Common myeloid progenitor, CD34-positive (primary cell): ENCODE measurements around the gene AUTS2.

ENCODE experiments used
- CTCF ChIA-PET: fragments of 350-600 bp; sonication (Branson Sonifier 250); formaldehyde crosslinking; loops from one replicate; lab custom pipeline; 2021; ENCODE audit warnings: antibody characterized with exemption; lab: Charles Lee
- POLR2A ChIA-PET: fragments of 350-600 bp; sonication (Branson Sonifier 250); formaldehyde crosslinking; loops from one replicate; lab custom pipeline; 2021; ENCODE audit warnings: antibody characterized with exemption; lab: Charles Lee
- DNase-seq, 3 donors: peaks; one replicate each; pipeline versions ENCODE4 v3.0.0 to v3.0.0-alpha.2; 2013
- H3K27ac ChIP-seq, 2 experiments: 1 replicate in 1 of 2; 2 replicates in 1 of 2; pipeline ENCODE4 v1.7.0; 2013; ENCODE audit warnings: inconsistent platforms in 2 of 2, low read length in 2 of 2, mild to moderate bottlenecking in 2 of 2, low read depth in 1 of 2, moderate library complexity in 1 of 2; ENCODE audit not compliant: severe bottlenecking in 2 of 2, insufficient read depth in 1 of 2, poor library complexity in 1 of 2
- H3K27me3 ChIP-seq, 5 experiments: replicated peaks in 2 of 5; 1 replicate in 3 of 5; 2 replicates in 2 of 5; pipeline versions ENCODE4 v1.6.1 to v1.7.0; 2013; ENCODE audit warnings: low read length in 4 of 5, mild to moderate bottlenecking in 2 of 5, moderate library complexity in 2 of 5, inconsistent platforms in 1 of 5; ENCODE audit not compliant: insufficient read depth in 5 of 5, control insufficient read depth in 4 of 5
- H3K36me3 ChIP-seq, 4 experiments: 1 replicate in 2 of 4; 2 replicates in 2 of 4; pipeline versions ENCODE4 v1.6.1 to v1.7.0; 2013; ENCODE audit warnings: low read length in 3 of 4, control low read depth in 1 of 4, mild to moderate bottlenecking in 1 of 4; ENCODE audit not compliant: control insufficient read depth in 4 of 4, insufficient read depth in 4 of 4
- H3K4me1 ChIP-seq, 4 experiments: 1 replicate in 3 of 4; 2 replicates in 1 of 4; pipeline versions ENCODE4 v1.6.1 to v1.7.1; 2013; ENCODE audit warnings: low read length in 3 of 4, mild to moderate bottlenecking in 3 of 4, control low read depth in 1 of 4, inconsistent platforms in 1 of 4, moderate library complexity in 1 of 4; ENCODE audit not compliant: control insufficient read depth in 4 of 4, insufficient read depth in 4 of 4; ENCODE audit errors: control extremely low read depth in 1 of 4
- H3K4me3 ChIP-seq, 7 experiments: 1 replicate in 4 of 7; 2 replicates in 3 of 7; pipeline versions ENCODE4 v1.5.1 to v1.7.0; 2013; ENCODE audit warnings: mild to moderate bottlenecking in 7 of 7, low read length in 6 of 7, moderate library complexity in 6 of 7, inconsistent platforms in 2 of 7, low read depth in 2 of 7, control low read depth in 1 of 7; ENCODE audit not compliant: insufficient read depth in 4 of 7, control insufficient read depth in 1 of 7; ENCODE audit errors: extremely low read depth in 1 of 7
- H3K9me3 ChIP-seq, 5 experiments: 1 replicate in 4 of 5; 2 replicates in 1 of 5; pipeline versions ENCODE4 v1.6.1 to v1.7.1; 2013; ENCODE audit warnings: low read length in 4 of 5, mild to moderate bottlenecking in 2 of 5, inconsistent platforms in 1 of 5, low read depth in 1 of 5, moderate library complexity in 1 of 5; ENCODE audit not compliant: control insufficient read depth in 4 of 5, insufficient read depth in 2 of 5; ENCODE audit errors: control extremely low read depth in 1 of 5
- WGBS: methylation state at CpG from one replicate; pipeline ENCODE4 v1.1.5; 2013; ENCODE audit not compliant: insufficient coverage; 5-methylcytosine and 5-hydroxymethylcytosine counted together

AUTS2 gene

DNA sequence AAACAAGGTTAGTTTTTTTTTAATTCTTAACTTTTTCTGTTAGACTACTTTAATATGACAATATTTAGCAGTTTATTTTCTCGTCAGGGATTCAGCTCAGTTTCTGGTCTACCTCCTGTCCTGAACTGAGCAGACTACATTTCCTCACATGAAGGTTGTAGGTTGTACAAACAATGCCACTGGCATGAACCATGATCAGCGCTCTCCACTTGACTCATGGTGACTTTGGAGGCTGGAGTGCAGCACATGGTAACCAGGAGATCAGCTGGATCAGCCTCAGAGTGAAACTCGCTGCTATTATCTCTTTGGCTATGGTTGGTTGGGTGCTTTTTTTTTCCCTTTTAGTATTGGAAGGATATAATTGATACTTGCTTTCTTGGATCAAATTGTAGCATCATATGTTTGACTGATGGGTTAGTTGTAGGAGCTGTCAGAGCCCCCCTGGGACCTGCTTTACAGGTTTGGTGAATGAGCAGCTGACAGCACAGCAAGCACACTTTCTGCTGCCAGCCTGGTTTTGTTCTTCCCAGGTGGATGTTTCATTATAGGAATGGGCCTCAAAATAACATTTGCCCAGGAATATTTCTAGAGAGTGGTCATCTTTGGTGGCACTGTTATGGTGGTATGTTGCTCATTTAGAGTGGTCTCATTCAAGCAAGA, 556.4 kb downstream of the AUTS2 start:
- Histone ChIP-seq H3K9me3 (peaks cover 2 to 7% (median 2%) of the 10 kb centered on the region in 5 experiments), H3K4me1 (no peaks in the 10 kb centered on the region), H3K36me3 (no peaks in the 10 kb centered on the region), H3K27me3 (no peaks in the 10 kb centered on the region), H3K4me3 (no peak overlapping the region), H3K27ac (no peak overlapping the region)
- DNase-seq = no peak
- 100% methylated on average over 2 of the region's 3 CpGs for WGBS
- ChIA-PET POLR2A (no interaction called here), CTCF (no interaction called here)

DNA sequence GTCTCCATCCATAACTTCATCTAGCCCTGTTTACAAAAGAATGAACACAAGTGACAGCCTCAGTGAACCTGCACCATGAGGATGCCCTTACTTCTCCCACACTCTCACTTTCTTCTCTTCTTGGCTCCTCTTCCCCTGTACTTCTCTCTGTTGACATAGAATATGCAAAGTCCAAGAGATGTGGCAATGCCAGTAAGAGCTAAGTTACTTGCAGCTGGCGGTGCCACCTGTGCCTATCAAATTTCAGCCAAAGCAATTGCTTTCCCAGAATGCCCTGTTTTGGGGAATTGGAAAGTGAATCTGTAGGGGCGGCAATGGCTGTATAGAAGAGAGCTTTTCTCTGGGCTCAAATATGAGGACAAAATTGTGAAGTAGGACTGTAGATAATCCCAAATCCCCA, 557.8 kb downstream of the AUTS2 start:
- H3K4me1 ChIP-seq = no peaks in the 10 kb centered on the region
- peaks cover 2 to 7% (median 2%) of the 10 kb centered on the region in 5 experiments for H3K9me3 ChIP-seq
- no peaks in the 10 kb centered on the region for H3K36me3 ChIP-seq
- H3K27ac ChIP-seq = no peak overlapping the region
- CTCF ChIA-PET = no interaction called here
- DNase-seq = no peak
- H3K27me3 ChIP-seq = no peaks in the 10 kb centered on the region
- H3K4me3 ChIP-seq = no peak overlapping the region
- POLR2A ChIA-PET = interaction anchor here (0.8 kb wide), 1 partner anchor 14 kb away, joined by 3 read pairs; no protein-coding TSS in a partner anchor
- 100% methylated on average over 1 of the region's 2 CpGs for WGBS

DNA sequence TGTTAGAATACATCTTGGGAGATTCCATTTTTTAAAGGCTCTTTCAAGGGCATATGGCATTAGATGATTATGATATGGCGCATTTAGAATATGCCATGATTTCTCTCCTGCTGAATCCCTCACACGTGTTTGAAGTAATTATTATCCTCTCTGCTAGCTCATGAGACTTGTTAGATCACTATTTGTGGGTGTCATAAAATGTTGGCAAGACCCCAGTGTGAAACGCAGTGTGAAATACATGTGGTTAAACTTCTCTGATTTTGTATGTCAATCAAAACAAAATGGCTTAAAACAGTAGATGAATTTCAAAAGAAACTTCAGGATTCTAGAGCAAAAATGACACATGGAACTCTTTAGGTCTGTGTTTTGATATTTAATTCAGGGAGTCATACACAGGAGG, 560.8 kb downstream of the AUTS2 start:
- ChIA-PET POLR2A (no interaction called here), CTCF (interaction anchor here (2.5 kb wide), 1 partner anchor 9 kb away, joined by 6 read pairs; no protein-coding TSS in a partner anchor)
- WGBS = 100% methylated on average over 2 of the region's 3 CpGs
- no peak for DNase-seq
- no peaks in the 10 kb centered on the region for H3K27me3 ChIP-seq
- no peaks in the 10 kb centered on the region for H3K9me3 ChIP-seq
- H3K4me1 ChIP-seq = no peaks in the 10 kb centered on the region
- H3K27ac ChIP-seq = no peak overlapping the region
- H3K36me3 ChIP-seq = no peaks in the 10 kb centered on the region
- no peak overlapping the region for H3K4me3 ChIP-seq

DNA sequence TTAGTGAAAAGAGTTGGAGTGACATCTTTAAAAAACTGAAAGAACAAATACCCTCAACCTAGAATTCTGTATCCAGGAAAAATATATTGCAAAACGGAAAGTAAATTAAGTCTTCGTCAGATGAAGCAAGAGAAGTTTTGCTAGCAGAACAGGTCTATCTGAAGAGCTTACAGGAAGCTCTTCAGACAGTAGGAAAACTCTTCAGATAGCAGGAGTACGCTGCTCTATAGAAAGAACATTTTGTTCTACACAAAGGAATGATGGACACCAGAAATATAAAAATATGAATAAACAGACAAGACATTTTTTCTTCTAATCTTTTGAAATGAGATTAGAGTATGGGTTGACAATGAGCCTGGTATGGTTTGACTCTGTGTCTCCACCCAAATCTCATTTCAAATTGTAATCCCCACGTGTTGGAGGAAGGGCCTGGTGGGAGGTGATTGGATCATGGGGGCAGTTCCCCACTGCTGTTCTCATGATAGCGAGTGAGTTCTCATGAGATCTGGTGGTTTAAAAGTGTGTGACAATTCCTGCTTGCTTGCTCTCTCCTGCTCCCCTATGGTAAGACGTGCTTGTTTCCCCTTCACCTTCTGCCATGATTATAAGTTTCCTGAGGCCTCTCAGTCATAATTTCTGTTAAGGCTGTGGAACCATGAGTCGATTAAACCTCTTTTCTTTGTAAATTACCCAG, 567.3 kb downstream of the AUTS2 start:
- CTCF ChIA-PET = no interaction called here
- Histone ChIP-seq H3K9me3 (peaks cover 2 to 8% (median 4%) of the 10 kb centered on the region in 5 experiments), H3K4me3 (no peak overlapping the region), H3K36me3 (no peaks in the 10 kb centered on the region), H3K4me1 (no peaks in the 10 kb centered on the region), H3K27ac (no peak overlapping the region), H3K27me3 (no peaks in the 10 kb centered on the region)
- WGBS = 100% methylated on average over 2 of the region's 7 CpGs
- no peak for DNase-seq
- POLR2A ChIA-PET = no interaction called here

DNA sequence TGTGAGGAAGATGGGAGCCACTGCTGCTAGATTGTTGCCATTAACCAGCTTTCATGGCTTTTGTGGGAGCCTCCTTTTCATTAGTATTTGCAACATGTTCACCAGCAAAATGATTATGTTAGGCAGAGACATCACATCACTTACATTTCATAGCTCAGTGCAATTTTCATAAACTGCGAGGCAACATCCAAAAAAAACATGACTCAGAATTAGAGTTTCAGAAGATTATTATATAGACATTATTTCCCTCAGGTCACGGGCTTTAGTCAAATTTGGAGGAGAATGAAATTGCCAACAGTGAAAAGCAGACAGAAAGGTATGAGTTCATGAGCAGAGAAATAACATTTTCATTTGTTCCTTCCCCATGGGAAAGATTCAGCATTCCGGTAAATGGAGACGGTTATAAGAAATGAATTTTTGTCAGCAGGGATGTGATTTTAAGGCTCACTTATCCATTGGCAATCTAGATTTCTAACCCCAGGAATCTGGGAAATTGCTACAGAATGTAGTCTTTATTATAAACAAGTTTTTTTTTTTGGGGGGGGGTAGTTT, 573.2 kb downstream of the AUTS2 start:
- DNase-seq = no peak
- CTCF ChIA-PET = no interaction called here
- POLR2A ChIA-PET = no interaction called here
- no peaks in the 10 kb centered on the region for H3K4me1 ChIP-seq
- WGBS = 100% methylated on average over 1 of the region's 4 CpGs
- H3K27me3 ChIP-seq = peaks cover 2 to 25% (median 3%) of the 10 kb centered on the region in 5 experiments
- H3K9me3 ChIP-seq = peaks cover 6 to 24% (median 10%) of the 10 kb centered on the region in 5 experiments
- H3K36me3 ChIP-seq = peaks cover 0 to 3% (median 0%) of the 10 kb centered on the region in 4 experiments
- H3K27ac ChIP-seq = no peak overlapping the region
- H3K4me3 ChIP-seq = no peak overlapping the region

DNA sequence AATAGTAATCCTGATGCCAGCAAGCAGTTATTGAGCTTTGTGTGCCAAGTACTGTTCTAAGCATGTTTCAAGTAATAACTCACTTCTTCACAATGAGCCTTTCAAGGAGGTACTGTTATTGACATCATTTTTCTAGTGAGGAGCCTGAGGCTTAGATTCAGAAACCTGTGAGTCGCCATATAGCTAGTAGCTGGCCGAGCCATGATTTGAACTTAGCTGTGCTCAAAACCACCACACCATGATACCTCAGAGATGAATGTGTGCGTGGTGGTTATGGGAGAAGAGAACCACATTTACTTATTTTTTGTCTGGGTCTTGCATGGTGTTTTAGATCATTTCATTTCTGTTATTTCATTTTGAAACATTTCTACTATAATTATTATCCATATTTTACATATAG, 578.9 kb downstream of the AUTS2 start:
- no peak overlapping the region for H3K27ac ChIP-seq

DNA sequence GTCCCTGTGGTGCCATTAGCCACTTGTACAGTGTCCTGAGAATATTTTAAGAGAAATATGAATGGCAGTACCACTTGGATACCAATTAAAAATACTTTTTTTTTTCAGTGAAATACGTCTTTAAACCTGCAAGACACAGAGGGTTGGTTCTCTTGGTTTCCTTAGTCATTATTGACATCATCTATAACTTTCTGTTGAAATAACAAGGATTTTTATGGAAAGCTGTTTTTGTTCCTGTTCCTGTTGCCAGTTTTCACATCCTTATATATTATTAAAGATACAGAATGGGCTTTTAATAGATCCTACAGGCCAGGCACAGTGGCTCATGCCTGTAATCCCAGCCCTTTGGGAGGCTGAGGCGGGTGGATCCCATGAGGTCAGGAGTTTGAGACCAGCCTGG, 579.9 kb downstream of the AUTS2 start:
- ChIA-PET POLR2A (no interaction called here), CTCF (interaction anchor here (1.1 to 1.7 kb wide), 2 partner anchors 10 to 17 kb away, joined by 3 to 4 read pairs; no protein-coding TSS in a partner anchor)
- Histone ChIP-seq H3K4me1 (peaks cover 0 to 13% (median 4%) of the 10 kb centered on the region in 4 experiments), H3K4me3 (no peak overlapping the region), H3K36me3 (peaks cover 0 to 3% (median 0%) of the 10 kb centered on the region in 4 experiments), H3K27ac (no peak overlapping the region), H3K27me3 (peaks cover 3 to 58% (median 15%) of the 10 kb centered on the region in 5 experiments), H3K9me3 (peaks cover 2 to 17% (median 6%) of the 10 kb centered on the region in 5 experiments)
- WGBS = 90% methylated on average over 2 of the region's 2 CpGs
- DNase-seq = no peak

More for the DNA sequence above, 578.9 kb downstream of the AUTS2 start:
- Histone ChIP-seq H3K9me3 (peaks cover 2 to 18% (median 6%) of the 10 kb centered on the region in 5 experiments), H3K36me3 (peaks cover 0 to 3% (median 0%) of the 10 kb centered on the region in 4 experiments), H3K4me1 (peaks cover 0 to 13% (median 4%) of the 10 kb centered on the region in 4 experiments), H3K4me3 (no peak overlapping the region), H3K27me3 (peaks cover 3 to 59% (median 15%) of the 10 kb centered on the region in 5 experiments)
- ChIA-PET CTCF (no interaction called here), POLR2A (no interaction called here)
- peak in 1 of 3 donors; percentile 6 for DNase-seq
- WGBS = no CpG with 5 or more reads among the region's 3 CpGs
